Activated T-cell treated with anti-CD3 and anti-CD28 coated beads for 1 hour (primary cell): ENCODE measurements around the gene MRPS18A.
"Not testable (repeated sequence)": the region's sequence is repeated elsewhere in the genome, so short reads cannot be mapped to it uniquely, and the experiment has no call there.

Experiments
- DNase-seq: peaks from one replicate; pipeline ENCODE4 v3.0.0-alpha.2; 2020; ENCODE audit warnings: low read depth

MRPS18A gene

GRCh38 chr6:43717389-43717788 is 29.8 kb upstream of the MRPS18A start:
- no peak for DNase-seq

- no peak for DNase-seq
These were observed 28.5 kb upstream of the MRPS18A start for GRCh38 chr6:43716099-43716498.

- DNase-seq = no peak
These were observed 27.6 kb upstream of the MRPS18A start for GRCh38 chr6:43715056-43715788.

GRCh38 chr6:43714311-43715055 is 26.9 kb upstream of the MRPS18A start:
- DNase-seq = no peak

- DNase-seq = no peak
These were observed 26.2 kb upstream of the MRPS18A start for GRCh38 chr6:43713643-43714310.

GRCh38 chr6:43712579-43712978 is 25.0 kb upstream of the MRPS18A start:
- no peak for DNase-seq

- DNase-seq = no peak
These were observed 23.0 kb upstream of the MRPS18A start for GRCh38 chr6:43710576-43710975.

- DNase-seq = no peak
These were observed 22.2 kb upstream of the MRPS18A start for GRCh38 chr6:43709654-43710303.

GRCh38 chr6:43708860-43709653 is 21.5 kb upstream of the MRPS18A start:
- no peak for DNase-seq

- no peak for DNase-seq
These were observed 20.2 kb upstream of the MRPS18A start for GRCh38 chr6:43707767-43708166.

- DNase-seq = no peak
These were observed 19.7 kb upstream of the MRPS18A start for GRCh38 chr6:43707269-43707668.

- no peak for DNase-seq
These were observed 19.2 kb upstream of the MRPS18A start for GRCh38 chr6:43706788-43707187.

GRCh38 chr6:43705996-43706395 is 18.4 kb upstream of the MRPS18A start:
- DNase-seq = no peak

GRCh38 chr6:43703512-43704429 is 16.2 kb upstream of the MRPS18A start:
- no peak for DNase-seq

- DNase-seq = no peak
These were observed 15.2 kb upstream of the MRPS18A start for GRCh38 chr6:43702534-43703440.

GRCh38 chr6:43702171-43702533 is 14.6 kb upstream of the MRPS18A start:
- DNase-seq = no peak

- not testable (repeated sequence) for DNase-seq
These were observed 13.5 kb upstream of the MRPS18A start for GRCh38 chr6:43700939-43701560.

GRCh38 chr6:43699564-43700186 is 12.1 kb upstream of the MRPS18A start:
- no peak for DNase-seq
